ENCODE results near the gene SPATA33.

SPATA33 gene

DNA sequence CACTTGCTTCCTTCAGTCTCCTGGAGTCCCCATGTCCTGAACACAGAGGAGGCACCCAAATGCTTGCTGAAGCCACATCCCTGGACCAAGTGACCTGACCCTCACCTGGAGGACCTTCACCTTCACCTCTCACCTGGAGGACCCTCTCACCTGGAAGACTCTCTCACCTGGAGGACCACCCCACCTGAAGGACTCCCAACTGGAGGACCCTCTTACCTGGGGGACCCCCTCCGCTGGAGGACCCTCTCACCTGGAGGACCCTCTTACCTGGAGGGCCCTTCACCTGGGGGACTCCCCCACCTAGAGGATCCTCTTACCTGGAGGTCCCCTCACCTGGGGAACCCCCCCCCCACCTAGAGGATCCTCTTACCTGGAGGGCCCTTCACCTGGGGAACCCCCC is 28.3 kb downstream of the SPATA33 start:
- H3K27ac ChIP-seq (ENCODE audit: low read length): no peak overlapping the region
- H3K36me3 ChIP-seq (replicated peaks; ENCODE audit: low read depth, low read length): peaks cover 30% of the 10 kb centered on the region
- TF ChIP-seq, protein P1, sequence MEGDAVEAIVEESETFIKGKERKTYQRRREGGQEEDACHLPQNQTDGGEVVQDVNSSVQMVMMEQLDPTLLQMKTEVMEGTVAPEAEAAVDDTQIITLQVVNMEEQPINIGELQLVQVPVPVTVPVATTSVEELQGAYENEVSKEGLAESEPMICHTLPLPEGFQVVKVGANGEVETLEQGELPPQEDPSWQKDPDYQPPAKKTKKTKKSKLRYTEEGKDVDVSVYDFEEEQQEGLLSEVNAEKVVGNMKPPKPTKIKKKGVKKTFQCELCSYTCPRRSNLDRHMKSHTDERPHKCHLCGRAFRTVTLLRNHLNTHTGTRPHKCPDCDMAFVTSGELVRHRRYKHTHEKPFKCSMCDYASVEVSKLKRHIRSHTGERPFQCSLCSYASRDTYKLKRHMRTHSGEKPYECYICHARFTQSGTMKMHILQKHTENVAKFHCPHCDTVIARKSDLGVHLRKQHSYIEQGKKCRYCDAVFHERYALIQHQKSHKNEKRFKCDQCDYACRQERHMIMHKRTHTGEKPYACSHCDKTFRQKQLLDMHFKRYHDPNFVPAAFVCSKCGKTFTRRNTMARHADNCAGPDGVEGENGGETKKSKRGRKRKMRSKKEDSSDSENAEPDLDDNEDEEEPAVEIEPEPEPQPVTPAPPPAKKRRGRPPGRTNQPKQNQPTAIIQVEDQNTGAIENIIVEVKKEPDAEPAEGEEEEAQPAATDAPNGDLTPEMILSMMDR (IDR thresholded peaks at IDR 0.05; ENCODE audit: low read depth, low read length): no peak
- no peak for TF ChIP-seq EZH2phosphoT487 (IDR thresholded peaks at IDR 0.05; ENCODE audit: low read depth)
- H4K20me1 ChIP-seq (ENCODE audit: insufficient read depth, low read length): no peaks in the 10 kb centered on the region
- peak overlapping the region; percentile 91; the same call in 1 of the 2 replicates for H3K4me3 ChIP-seq (ENCODE audit: low read length)
- H3K27me3 ChIP-seq (ENCODE audit: low read depth, low read length): no peaks in the 10 kb centered on the region
- H2AFZ ChIP-seq (ENCODE audit: low read depth, low read length): no peak overlapping the region
- H3K4me2 ChIP-seq (ENCODE audit: low read length): peak overlapping the region; percentile 70; the same call in 1 of the 2 replicates
- no peak overlapping the region for H3K9ac ChIP-seq (ENCODE audit: low read length)
- H3K4me1 ChIP-seq (ENCODE audit: low read length): peaks cover 8% of the 10 kb centered on the region
- peaks cover 18% of the 10 kb centered on the region for H3K79me2 ChIP-seq (ENCODE audit: low read length)
- peaks cover 6% of the 10 kb centered on the region for H3K9me3 ChIP-seq (ENCODE audit: insufficient read depth, low read length)

DNA sequence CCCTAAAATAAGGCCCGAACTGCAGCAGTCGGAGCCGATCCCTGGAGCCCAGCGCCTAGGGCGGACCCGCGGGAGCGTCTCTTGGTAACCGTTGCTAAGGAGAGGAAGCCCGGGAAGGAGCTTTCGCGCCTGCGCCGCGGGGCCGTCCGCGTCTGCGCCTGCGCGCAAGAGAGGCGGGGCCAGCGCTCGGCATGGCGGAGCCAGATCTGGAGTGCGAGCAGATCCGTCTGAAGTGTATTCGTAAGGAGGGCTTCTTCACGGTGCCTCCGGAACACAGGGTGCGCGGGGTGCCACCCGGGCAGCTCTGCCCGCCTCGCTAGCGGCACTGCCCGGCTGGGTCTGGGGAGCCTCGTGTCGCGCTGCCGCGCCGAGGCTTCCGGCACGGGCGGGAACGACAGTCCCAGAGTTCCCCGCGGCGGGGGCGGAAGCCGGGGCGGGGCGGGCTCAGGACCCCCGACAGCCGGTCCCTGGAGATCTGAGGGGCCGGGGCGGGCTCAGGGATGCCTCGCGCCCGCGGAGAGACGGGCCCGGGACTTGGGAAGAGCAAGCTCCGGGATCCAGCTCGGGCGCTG is 29.0 kb downstream of the SPATA33 start, which contains the start of gene CDK10:
TSS of gene CDK10 (plus strand) at position 170 of the 572 bp plus-strand sequence. CDS start at position 192, 22 bp downstream.
- peaks cover 18% of the 10 kb centered on the region for H3K79me2 ChIP-seq (ENCODE audit: low read length)
- peak within 1 kb of the TSS; percentile 89 for H3K9ac ChIP-seq (ENCODE audit: low read length)
- H3K9me3 ChIP-seq (ENCODE audit: insufficient read depth, low read length): peaks cover 3% of the 10 kb centered on the region
- H2AFZ ChIP-seq (ENCODE audit: low read depth, low read length): peak within 1 kb of the TSS; percentile 83
- no peaks in the 10 kb centered on the region for H4K20me1 ChIP-seq (ENCODE audit: insufficient read depth, low read length)
- no peaks in the 10 kb centered on the region for H3K27me3 ChIP-seq (ENCODE audit: low read depth, low read length)
- peak within 1 kb of the TSS; percentile 70 for H3K4me2 ChIP-seq (ENCODE audit: low read length)
- peaks cover 32% of the 10 kb centered on the region for H3K36me3 ChIP-seq (replicated peaks; ENCODE audit: low read depth, low read length)
- TF ChIP-seq EZH2phosphoT487 (IDR thresholded peaks at IDR 0.05; ENCODE audit: low read depth): no peak
- TF ChIP-seq, protein P1 (IDR thresholded peaks at IDR 0.05; ENCODE audit: low read depth, low read length): no peak
- peaks cover 8% of the 10 kb centered on the region for H3K4me1 ChIP-seq (ENCODE audit: low read length)
- H3K27ac ChIP-seq (ENCODE audit: low read length): peak within 1 kb of the TSS; percentile 83
- H3K4me3 ChIP-seq (ENCODE audit: low read length): peak within 1 kb of the TSS; percentile 91

DNA sequence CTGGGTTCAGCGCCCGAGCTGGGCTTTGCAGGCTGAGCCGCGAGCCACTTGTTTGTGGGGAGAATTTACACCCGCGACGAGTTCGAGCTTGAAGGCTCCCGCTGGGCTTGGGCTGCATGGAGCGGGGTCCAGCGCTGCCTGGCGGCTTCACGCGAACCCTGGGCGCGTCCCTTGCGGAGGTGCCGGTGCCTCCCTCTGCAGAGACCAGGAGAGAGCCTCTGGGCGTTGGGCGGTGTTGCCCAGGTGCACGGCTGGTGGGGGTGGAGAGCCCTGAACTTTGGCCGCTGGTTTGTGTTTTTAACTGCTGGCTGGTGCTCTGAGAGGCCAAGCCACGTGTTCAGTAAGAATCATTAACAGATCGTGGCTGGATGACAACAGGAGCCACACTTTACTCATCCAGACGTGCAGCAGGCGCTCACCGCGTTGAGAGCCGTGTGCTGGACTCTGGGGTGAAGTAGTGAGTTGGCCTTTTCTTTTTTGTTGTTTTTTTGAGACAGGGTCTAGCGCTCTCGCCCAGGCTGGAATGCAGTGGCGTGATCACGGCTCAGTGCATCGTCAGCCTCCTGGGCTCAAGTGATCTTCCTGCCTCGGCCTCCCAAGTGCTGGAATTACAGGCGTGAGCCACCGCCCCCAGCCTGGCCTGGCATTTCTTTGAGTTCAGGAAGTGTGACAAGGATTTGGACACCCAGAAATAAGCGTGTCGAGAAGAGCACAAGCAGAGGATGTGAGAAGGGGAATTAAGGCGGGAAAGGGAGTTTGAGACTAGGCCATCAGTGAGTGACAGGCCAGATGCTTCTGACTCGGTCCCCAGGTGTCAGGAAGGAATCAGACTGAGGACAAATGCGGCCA is 29.7 kb downstream of the SPATA33 start:
- Histone ChIP-seq H3K4me3 (ENCODE audit: low read length) (peak overlapping the region; percentile 91), H3K36me3 (replicated peaks; ENCODE audit: low read depth, low read length) (peaks cover 34% of the 10 kb centered on the region), H2AFZ (ENCODE audit: low read depth, low read length) (peak overlapping the region; percentile 83; the same call in 1 of the 2 replicates), H4K20me1 (ENCODE audit: insufficient read depth, low read length) (no peaks in the 10 kb centered on the region), H3K9me3 (ENCODE audit: insufficient read depth, low read length) (peaks cover 3% of the 10 kb centered on the region), H3K79me2 (ENCODE audit: low read length) (peaks cover 18% of the 10 kb centered on the region), H3K4me2 (ENCODE audit: low read length) (peak overlapping the region; percentile 70), H3K27me3 (ENCODE audit: low read depth, low read length) (no peaks in the 10 kb centered on the region), H3K4me1 (ENCODE audit: low read length) (peaks cover 8% of the 10 kb centered on the region), H3K27ac (ENCODE audit: low read length) (peak overlapping the region; percentile 83), H3K9ac (ENCODE audit: low read length) (peak overlapping the region; percentile 89)
- TF ChIP-seq, protein P1 (IDR thresholded peaks at IDR 0.05; ENCODE audit: low read depth, low read length): no peak
- no peak for TF ChIP-seq EZH2phosphoT487 (IDR thresholded peaks at IDR 0.05; ENCODE audit: low read depth)

DNA sequence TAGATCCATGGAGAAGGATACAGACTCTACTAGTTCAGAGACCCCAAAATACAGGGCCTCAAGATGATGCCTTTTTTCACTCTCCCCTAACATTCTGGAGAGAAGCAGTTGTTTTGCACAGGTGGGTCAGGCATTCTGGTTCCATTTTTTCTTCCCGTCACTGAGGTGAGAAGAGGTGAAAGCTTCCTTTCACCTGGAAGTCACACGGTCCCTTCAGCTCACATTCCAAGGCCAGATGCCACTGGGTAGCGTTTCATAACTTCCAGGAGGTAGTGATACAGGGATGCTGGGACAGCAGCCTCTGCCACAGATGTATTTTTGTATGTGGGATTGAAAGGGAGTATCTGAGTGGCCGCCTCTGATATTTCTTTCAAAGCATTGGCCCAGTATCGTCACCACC is 30.8 kb downstream of the SPATA33 start:
- no peak overlapping the region for H3K27ac ChIP-seq (ENCODE audit: low read length)
- no peak overlapping the region for H3K4me2 ChIP-seq (ENCODE audit: low read length)
- H3K4me3 ChIP-seq (ENCODE audit: low read length): no peak overlapping the region
- H3K4me1 ChIP-seq (ENCODE audit: low read length): peaks cover 8% of the 10 kb centered on the region
- no peaks in the 10 kb centered on the region for H4K20me1 ChIP-seq (ENCODE audit: insufficient read depth, low read length)
- H3K79me2 ChIP-seq (ENCODE audit: low read length): peaks cover 18% of the 10 kb centered on the region
- peaks cover 33% of the 10 kb centered on the region for H3K36me3 ChIP-seq (replicated peaks; ENCODE audit: low read depth, low read length)
- no peaks in the 10 kb centered on the region for H3K27me3 ChIP-seq (ENCODE audit: low read depth, low read length)
- H2AFZ ChIP-seq (ENCODE audit: low read depth, low read length): no peak overlapping the region
- TF ChIP-seq EZH2phosphoT487 (IDR thresholded peaks at IDR 0.05; ENCODE audit: low read depth): no peak
- TF ChIP-seq, protein P1 (IDR thresholded peaks at IDR 0.05; ENCODE audit: low read depth, low read length): no peak
- H3K9me3 ChIP-seq (ENCODE audit: insufficient read depth, low read length): peaks cover 3% of the 10 kb centered on the region
- H3K9ac ChIP-seq (ENCODE audit: low read length): no peak overlapping the region

Data from OCI-LY3 (cell line).